GM13977 (cell line): ENCODE data around the gene PPP1R14C.

Experiments
- DNase-seq: peaks from one replicate; pipeline ENCODE4 v3.0.0; 2012; ENCODE audit warnings: low spot score
- CTCF ChIP-seq: IDR thresholded peaks from 2 replicates; pipeline ENCODE4 v1.5.1; 2012; ENCODE audit warnings: mild to moderate bottlenecking, control low read depth; ENCODE audit not compliant: insufficient read depth; ENCODE audit errors: extremely low read depth, missing control alignments
- in situ Hi-C: fragments of 300-500 bp; cut with MboI; formaldehyde crosslinking; loops from one replicate; pipeline ENCODE4 v1.12.0; 2022; ENCODE audit warnings: low sequenced_read_pairs, low pct_unique_long_range_greater_than_20kb, mixed read lengths, inconsistent platforms; ENCODE audit not compliant: unreplicated experiment

PPP1R14C gene

GRCh38 chr6:150256618-150257272, 113.9 kb downstream of the PPP1R14C start:
- no peak for TF ChIP-seq CTCF
- no peak for DNase-seq
- in situ Hi-C loops = no loop called here

GRCh38 chr6:150258381-150258780, 115.5 kb downstream of the PPP1R14C start:
- DNase-seq = no peak
- TF ChIP-seq CTCF = no peak
- in situ Hi-C loops = no loop called here

- TF ChIP-seq CTCF = no peak
- in situ Hi-C loops = no loop called here
These were observed 118.1 kb downstream of the PPP1R14C start for GRCh38 chr6:150260931-150261330.

GRCh38 chr6:150261997-150262697, 119.3 kb downstream of the PPP1R14C start:
- no peak for TF ChIP-seq CTCF
- no peak for DNase-seq
- in situ Hi-C loops = no loop called here

More at GRCh38 chr6:150260931-150261330, 118.1 kb downstream of the PPP1R14C start:
- no peak for DNase-seq

- TF ChIP-seq CTCF = no peak
- no peak for DNase-seq
- in situ Hi-C loops = no loop called here
These were observed 121.0 kb downstream of the PPP1R14C start for GRCh38 chr6:150263765-150264404.

GRCh38 chr6:150266309-150266708, 123.5 kb downstream of the PPP1R14C start:
- no peak for TF ChIP-seq CTCF
- no peak for DNase-seq
- in situ Hi-C loops = no loop called here
